HEK293T (cell line): Measurements from ENCODE around the gene HMGCR.

Source experiments
- BHLHE40 ChIP-seq: fragments of 450-650 bp; IDR thresholded peaks from 2 replicates; pipeline ENCODE4 v1.6.1; 2016; ENCODE audit warnings: mild to moderate bottlenecking, moderate library complexity, borderline replicate concordance
- FOXA1 ChIP-seq: fragments of 450-650 bp; IDR thresholded peaks from 2 replicates; pipeline ENCODE4 v1.6.1; 2016; ENCODE audit warnings: mild to moderate bottlenecking
- FOXM1 ChIP-seq: fragments of 450-650 bp; IDR thresholded peaks from 2 replicates; pipeline ENCODE4 v1.6.1; 2017; ENCODE audit warnings: mild to moderate bottlenecking, borderline replicate concordance
- L3MBTL2 ChIP-seq: fragments of 450-650 bp; conservative IDR thresholded peaks from 2 replicates; pipeline ENCODE4 v1.6.1; 2016; ENCODE audit warnings: mild to moderate bottlenecking
- LEF1 ChIP-seq: fragments of 450-650 bp; IDR thresholded peaks from 2 replicates; pipeline ENCODE4 v1.6.1; 2017; ENCODE audit warnings: mild to moderate bottlenecking, borderline replicate concordance
- SUZ12 ChIP-seq: fragments of 450-650 bp; IDR thresholded peaks from 2 replicates; pipeline ENCODE4 v1.6.1; 2016; ENCODE audit warnings: mild to moderate bottlenecking
- TF ChIP-seq, protein P1 (sequence below): fragments of 450-650 bp; IDR thresholded peaks from 2 replicates; pipeline ENCODE4 v1.6.1; 2016

DNA sequence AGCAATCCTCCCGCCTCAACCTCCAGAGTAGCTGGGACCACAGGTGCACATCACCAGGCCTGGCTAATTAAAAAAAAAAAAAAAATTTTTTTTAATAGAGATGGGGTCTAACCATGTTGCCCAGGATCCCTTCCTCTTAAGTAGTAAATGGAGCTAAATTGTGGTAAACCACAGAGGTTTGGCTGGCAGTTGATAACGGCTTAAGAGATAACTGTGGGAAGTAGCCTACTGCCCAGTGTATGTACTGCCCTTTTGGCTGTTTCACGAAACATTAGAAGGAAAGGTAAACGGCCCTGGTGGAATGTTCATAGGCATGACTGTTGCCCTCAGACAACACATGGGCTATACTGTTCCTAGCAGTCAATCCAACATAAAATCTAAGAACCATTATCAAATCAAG is 44.4 kb downstream of the HMGCR start:
- TF ChIP-seq, protein P1, sequence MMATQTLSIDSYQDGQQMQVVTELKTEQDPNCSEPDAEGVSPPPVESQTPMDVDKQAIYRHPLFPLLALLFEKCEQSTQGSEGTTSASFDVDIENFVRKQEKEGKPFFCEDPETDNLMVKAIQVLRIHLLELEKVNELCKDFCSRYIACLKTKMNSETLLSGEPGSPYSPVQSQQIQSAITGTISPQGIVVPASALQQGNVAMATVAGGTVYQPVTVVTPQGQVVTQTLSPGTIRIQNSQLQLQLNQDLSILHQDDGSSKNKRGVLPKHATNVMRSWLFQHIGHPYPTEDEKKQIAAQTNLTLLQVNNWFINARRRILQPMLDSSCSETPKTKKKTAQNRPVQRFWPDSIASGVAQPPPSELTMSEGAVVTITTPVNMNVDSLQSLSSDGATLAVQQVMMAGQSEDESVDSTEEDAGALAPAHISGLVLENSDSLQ, result no peak
- TF ChIP-seq BHLHE40 (no peak), FOXA1 (no peak), LEF1 (no peak), FOXM1 (no peak), L3MBTL2 (no peak), SUZ12 (no peak)
